GM12874 (cell line): Measurements from ENCODE around the gene HSF5.

Experiments used
- TF ChIP-seq, protein P1 (sequence below): IDR thresholded peaks from 2 replicates; pipeline ENCODE4 v1.5.1; 2011; ENCODE audit warnings: low read depth, mild to moderate bottlenecking, control low read depth, low read length, moderate library complexity; ENCODE audit not compliant: insufficient read depth

The HSF5 gene, protein sequence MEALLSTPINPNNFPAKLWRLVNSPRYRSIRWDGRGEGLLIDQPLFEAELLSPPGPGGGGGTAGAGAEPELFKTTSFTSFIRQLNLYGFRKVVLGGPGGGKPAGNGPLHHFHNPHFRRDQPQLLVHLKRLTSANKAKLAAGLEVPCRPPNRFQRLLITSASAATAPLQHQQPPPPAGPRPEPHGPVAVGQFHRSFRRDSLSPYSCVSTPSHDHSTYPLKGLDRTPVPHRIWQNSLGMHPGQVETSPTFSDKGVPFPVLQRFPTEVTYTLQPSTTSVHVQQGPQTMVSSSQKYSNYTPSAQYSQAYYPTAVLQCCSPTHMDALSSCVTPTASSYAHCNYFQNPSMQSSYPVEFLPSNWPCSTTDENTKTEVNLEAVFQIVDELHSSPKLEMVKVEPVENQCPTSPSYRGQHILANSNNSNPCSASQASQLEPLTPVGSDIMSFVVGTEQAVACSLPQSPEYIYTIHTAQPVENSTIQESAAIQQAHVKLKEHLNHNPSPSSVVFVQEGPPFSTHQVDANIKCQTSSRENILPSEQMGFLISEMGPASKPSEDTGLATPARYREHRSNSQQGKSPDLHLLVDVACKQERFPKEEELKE

GRCh38 chr17:58487589-58488427 lies at the start of gene HSF5:
TSS of gene HSF5 (minus strand) at chr17:58488408. CDS start at chr17:58488274, 134 bp downstream.
- TF ChIP-seq, protein P1, sequence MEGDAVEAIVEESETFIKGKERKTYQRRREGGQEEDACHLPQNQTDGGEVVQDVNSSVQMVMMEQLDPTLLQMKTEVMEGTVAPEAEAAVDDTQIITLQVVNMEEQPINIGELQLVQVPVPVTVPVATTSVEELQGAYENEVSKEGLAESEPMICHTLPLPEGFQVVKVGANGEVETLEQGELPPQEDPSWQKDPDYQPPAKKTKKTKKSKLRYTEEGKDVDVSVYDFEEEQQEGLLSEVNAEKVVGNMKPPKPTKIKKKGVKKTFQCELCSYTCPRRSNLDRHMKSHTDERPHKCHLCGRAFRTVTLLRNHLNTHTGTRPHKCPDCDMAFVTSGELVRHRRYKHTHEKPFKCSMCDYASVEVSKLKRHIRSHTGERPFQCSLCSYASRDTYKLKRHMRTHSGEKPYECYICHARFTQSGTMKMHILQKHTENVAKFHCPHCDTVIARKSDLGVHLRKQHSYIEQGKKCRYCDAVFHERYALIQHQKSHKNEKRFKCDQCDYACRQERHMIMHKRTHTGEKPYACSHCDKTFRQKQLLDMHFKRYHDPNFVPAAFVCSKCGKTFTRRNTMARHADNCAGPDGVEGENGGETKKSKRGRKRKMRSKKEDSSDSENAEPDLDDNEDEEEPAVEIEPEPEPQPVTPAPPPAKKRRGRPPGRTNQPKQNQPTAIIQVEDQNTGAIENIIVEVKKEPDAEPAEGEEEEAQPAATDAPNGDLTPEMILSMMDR, result peak; percentile 65

DNA sequence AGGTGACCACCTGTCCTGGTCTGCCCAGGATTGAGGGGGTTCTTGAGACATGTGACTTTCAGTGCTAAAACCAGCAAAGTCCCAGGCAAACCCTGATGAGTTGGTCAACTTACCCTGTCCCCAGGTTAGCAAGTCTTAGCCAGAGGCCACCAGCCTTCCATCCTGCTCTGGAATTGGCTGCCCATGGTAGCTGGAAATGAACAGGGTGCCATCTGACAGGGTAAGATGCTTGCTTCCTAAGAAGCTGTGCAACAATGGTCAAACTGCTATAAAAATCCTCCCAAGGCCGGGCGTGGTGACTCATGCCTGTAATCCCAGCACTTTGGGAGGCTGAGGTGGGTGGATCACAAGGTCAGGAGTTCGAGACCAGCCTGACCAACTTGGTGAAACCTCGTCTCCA lies 49.1 kb upstream of the HSF5 start:
- TF ChIP-seq, protein P1, result no peak

DNA sequence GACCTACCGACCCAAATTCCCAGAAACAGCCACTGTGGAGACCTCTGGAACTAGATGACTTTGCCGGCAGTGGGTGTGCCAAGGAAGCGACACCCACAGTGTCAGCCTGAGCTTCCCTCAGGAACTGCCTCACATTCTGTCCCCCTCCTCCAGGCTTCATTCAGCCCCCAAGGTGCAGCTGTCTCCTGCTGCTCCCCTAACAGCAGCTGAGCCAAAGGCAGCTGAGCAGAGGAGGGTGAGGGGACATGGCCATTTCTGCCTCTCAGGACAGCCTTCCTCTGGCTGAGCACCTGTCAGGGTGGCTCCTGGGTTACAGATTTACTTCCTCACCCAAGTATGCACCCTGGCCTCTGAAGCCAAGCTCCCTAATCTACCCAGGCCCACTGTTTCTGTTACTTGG lies 48.3 kb upstream of the HSF5 start:
- TF ChIP-seq, protein P1, result no peak

- TF ChIP-seq, protein P1, result no peak
These were observed 47.2 kb upstream of the HSF5 start for GRCh38 chr17:58535431-58535830.

DNA sequence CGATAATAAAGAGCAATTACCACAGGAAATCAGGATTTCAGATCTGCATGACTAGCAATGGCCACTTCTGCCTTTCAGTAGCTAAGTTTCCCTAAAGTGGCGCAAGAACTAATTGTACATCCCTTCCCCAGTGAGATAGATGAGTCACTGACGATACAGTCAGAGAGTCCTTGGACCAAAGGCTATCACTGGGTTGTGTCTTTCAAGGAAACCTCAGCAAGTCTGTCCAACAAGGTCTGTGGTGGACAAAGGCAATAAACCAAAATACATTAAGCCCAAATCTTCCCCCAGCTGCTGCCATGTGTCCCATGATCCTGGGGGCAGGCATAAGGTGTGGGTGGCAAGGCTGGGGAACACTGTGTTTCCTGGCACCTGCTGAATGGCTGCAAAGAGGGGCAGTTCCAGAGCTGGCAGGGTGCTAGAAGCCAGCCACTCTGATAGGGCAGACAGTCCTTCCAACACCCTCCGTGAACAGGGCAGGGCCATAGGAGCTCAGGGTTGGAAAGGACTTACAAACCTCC lies 46.8 kb upstream of the HSF5 start:
- TF ChIP-seq, protein P1, result no peak

DNA sequence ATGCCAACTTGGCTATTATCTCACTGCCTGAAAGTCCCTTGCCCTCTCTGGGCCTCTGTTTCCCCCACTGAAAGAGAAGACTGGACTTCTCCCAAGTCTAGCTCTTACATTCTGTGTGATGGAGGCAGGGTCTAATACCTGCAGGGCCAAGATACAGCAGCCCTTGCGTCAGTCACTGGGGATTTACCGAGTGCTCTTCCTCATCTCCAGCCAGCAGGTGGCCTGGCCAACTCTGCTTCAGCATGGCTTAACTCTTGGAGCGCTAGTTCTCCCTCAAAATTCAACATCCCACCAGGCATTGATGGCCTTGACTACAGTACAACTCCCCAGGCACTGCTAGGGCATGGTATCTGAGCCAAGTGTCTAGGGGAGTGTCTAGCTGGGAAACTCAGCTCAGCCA lies 46.1 kb upstream of the HSF5 start:
- TF ChIP-seq, protein P1, result no peak
